Measurements from ENCODE around the gene MAP2K3.

Gene MAP2K3

GRCh38 chr17:21252796-21253645, 31.5 kb upstream of the MAP2K3 start, which contains the start of gene NATD1:
Gene NATD1, minus strand, starts transcription at chr17:21253410. Its CDS starts 146 bp downstream, at chr17:21253264.
- peak; percentile 66 for DNase-seq (ENCODE audit: low spot score)

GRCh38 chr17:21253646-21254441, 30.7 kb upstream of the MAP2K3 start:
- DNase-seq (ENCODE audit: low spot score) = no peak

GRCh38 chr17:21258593-21258992, 25.9 kb upstream of the MAP2K3 start:
- DNase-seq (ENCODE audit: low spot score) = no peak

- DNase-seq (ENCODE audit: low spot score) = no peak
Observed at GRCh38 chr17:21262259-21262993, 22.1 kb upstream of the MAP2K3 start.

GRCh38 chr17:21263376-21263775, 21.1 kb upstream of the MAP2K3 start:
- peak; percentile 58 for DNase-seq (ENCODE audit: low spot score)

GRCh38 chr17:21268596-21269188, 15.8 kb upstream of the MAP2K3 start:
- no peak for DNase-seq (ENCODE audit: low spot score)

- no peak for DNase-seq (ENCODE audit: low spot score)
Observed at GRCh38 chr17:21269394-21269793, 15.1 kb upstream of the MAP2K3 start.

- DNase-seq (ENCODE audit: low spot score) = no peak
Observed at GRCh38 chr17:21271454-21272183, 12.9 kb upstream of the MAP2K3 start.

- DNase-seq (ENCODE audit: low spot score) = no peak
Observed at GRCh38 chr17:21272250-21272649, 12.3 kb upstream of the MAP2K3 start.

GRCh38 chr17:21272881-21273792, 11.4 kb upstream of the MAP2K3 start:
- no peak for DNase-seq (ENCODE audit: low spot score)

GRCh38 chr17:21275047-21275578, 9.4 kb upstream of the MAP2K3 start:
- no peak for DNase-seq (ENCODE audit: low spot score)

GRCh38 chr17:21275579-21276263, 8.8 kb upstream of the MAP2K3 start:
- DNase-seq (ENCODE audit: low spot score) = peak; percentile 95

GRCh38 chr17:21276264-21276588, 8.3 kb upstream of the MAP2K3 start:
- DNase-seq (ENCODE audit: low spot score) = no peak

- DNase-seq (ENCODE audit: low spot score) = no peak
Observed at GRCh38 chr17:21277332-21277731, 7.2 kb upstream of the MAP2K3 start.

- DNase-seq (ENCODE audit: low spot score) = peak; percentile 60
Observed at GRCh38 chr17:21278450-21279197, 5.9 kb upstream of the MAP2K3 start.

GRCh38 chr17:21279198-21279535, 5.3 kb upstream of the MAP2K3 start:
- no peak for DNase-seq (ENCODE audit: low spot score)

GRCh38 chr17:21279582-21279981, 4.9 kb upstream of the MAP2K3 start:
- DNase-seq (ENCODE audit: low spot score) = no peak

- DNase-seq (ENCODE audit: low spot score) = peak; percentile 92
Observed at GRCh38 chr17:21280081-21280518, 4.4 kb upstream of the MAP2K3 start.

GRCh38 chr17:21282231-21282630, 2.3 kb upstream of the MAP2K3 start:
- no peak for DNase-seq (ENCODE audit: low spot score)

Measured in activated CD4-positive, alpha-beta T cell treated with anti-CD3 and anti-CD28 coated beads, Interleukin-2, Interleukin-4, amounts not matched to agents 100 ng/mL and 50 ng/mL, durations not matched to agents 16 hours and 8 hours (primary cell).